HG03108 (cell line): ENCODE results near the gene KLF6.
A peak's percentile ranks its signal among the peaks of the same experiment; 100 is the strongest.

ENCODE experiments used
- ATAC-seq: cut with Tn5 transposase; IDR thresholded peaks from one replicate; pipeline ENCODE4 v1.9.1; 2021; ENCODE audit warnings: moderate library complexity; ENCODE audit not compliant: unreplicated experiment

KLF6 gene

DNA sequence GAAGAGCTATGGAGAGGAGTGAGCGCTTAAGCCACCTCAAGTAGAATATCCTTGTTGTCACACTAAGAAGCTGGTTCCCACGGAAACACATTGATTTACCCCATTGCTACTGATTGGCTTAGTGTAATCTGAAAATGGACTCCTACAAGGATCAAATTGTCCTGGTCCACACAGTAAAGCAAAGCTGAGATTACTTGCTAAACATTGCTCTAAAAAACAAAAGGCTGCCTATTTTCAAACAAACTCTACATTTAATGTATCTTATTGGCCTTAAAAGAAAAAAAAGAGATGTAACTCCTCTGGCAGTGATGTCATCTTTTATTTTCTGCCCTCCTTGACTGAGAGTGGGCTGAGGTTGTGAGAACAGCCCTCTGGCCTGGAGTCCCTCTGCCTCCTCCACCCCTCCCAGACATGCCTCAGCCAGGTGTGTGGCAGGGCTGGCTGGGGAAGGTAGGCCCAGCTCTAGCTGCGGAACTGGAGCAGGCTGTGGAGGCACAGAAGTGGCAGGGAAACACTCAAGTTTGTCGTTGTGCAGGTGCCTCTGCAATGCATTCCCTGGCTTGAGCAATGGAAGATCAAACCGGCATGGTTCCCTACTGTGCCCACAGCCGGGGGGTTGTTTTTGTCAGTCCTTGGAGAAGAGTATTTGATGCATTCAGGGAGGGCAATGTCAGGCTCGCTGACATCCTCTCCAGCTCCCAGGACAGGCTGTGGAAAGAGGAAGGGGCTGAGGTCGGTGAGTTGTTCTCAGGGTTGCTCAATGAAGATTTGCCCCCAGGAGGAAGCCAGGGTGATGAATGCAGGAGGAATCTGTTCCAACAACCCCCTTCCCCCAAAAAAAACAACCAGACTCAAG lies 9.1 kb downstream of the KLF6 start:
- no peak for ATAC-seq

DNA sequence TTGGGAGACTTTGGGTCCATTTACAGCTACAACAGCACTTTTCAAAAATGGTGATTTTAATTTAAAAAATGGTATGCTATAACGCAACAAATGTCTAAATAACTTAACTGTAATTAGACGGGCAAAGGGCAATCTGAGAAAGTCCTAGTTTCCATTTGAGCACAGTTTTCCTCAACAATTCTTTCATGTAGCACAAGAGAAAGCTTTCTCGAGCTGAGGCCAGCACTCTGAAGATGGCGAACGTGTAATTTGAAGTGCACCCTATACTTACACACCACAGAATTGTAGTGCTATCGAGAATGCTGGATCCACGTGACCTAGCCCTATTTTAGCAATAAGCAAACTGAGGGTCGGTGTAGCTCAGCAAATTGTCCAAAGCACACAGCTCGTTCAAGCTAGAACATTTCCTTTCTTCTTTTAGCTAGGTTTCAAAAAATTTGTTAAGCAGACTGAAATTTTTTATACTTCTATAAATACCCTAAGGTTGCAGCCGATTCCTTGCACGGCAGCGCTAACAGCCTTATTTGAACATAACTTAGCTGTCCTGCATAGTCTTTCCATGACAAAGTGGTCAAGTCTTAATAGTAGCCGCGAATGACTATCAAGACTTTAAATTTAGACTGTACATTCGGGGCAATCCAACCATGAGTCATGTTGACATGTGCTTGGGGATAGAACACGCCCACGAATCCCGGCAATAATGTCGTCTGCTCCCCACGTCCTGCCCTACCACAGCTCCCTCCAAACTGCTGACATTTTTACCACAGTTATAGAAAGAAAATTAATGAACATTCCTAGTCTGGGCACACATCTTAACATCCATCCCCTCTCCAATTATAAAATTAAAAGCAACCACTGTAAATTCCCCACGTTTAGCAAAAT lies 10.0 kb downstream of the KLF6 start:
- no peak for ATAC-seq

DNA sequence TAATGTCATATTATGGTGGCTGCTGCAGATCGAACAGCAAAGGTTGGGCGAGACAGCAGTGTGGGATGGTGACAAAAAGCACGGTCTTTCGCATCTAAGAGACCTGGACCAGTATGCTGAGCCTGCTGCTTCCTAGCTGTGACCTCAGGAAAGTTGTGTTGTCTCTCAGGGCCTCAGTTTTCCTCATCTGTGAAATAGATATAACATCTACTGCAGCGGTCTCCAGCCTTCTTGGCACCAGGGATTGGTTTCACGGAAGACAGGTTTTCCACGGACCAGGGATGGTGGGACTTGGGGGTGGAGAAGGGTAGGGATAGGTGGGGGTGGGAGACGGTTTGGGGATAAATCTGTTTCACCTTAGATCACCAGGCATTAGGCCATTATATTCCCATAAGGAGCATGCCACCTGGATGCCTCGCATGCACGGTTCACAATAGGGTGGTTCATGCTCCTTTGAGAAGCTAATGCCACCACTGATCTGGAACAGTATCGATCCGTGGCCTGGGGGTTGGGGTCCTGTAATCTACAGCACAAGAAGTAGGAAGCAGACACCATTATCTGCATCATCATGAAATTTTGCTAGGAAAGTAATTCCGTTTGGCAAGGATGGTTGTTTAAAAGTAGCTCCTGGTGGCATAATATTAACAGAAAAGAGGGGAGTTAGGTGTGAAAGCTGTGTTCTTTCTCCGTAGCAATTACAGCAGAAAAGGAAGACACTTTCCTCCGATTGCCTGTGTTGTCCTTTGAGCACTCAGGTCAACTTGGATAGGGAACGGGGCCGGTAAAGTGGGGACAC lies 10.8 kb downstream of the KLF6 start:
- no peak for ATAC-seq

DNA sequence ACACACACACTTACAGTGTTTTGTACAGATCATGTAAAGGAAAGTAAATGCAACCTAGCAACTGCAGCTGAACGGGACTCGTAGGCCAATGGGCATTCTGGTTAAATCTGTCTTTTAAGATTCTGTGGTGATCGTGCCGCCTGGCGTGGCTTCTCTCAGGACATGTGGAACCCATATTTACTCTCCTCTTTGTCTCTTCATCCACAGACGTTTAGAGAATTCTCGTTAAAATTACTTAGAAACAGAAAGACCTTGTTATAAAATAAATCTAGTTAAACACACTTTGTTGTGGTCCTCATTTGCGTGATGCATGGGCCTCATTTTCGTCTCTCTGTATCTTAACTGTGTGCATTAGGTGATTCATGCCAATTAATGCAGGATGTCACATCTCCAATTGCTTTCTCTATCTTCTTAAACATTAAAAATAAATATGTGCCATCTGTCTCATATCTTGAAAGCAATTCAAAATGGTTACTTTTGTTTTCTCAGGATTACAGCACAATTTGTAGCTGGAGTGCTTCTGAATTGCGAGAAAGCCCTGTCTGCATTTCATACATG lies 11.5 kb downstream of the KLF6 start:
- no peak for ATAC-seq

DNA sequence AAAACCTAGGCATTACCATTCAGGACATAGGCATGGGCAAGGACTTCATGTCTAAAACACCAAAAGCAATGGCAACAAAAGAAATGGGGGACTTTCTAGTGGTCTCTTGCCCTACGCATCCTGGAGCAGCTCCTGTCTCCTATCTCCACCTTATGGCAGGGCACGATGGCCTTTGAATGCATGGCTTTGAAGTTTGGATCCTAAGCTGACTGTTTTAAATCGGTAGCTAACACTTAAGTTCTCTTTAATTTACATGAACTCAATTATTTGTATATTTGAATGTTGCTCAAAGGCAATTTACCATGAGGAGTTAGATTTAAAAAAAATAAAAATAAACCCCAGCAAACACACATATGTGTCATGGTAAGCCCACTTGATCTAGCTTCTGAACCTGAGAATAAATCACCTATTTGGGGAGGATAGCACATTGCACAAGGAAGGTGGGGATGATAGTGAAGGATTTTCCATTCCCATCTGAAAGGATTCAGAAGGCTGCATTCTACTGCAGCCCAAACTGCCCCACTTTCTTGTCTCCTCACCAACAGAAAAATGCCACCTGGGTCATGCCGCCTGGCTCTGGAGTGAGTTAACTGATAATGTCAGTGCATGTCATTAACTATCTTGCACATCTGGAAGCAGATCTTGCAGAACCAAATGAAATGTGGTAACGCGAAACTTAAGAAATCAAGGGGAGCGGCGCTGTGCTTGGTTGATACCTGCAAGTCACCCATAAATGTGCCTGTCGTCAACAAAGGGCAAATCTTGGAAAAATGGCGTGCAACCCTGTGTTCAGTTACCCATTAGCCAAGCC lies 12.4 kb downstream of the KLF6 start:
- ATAC-seq, result no peak

DNA sequence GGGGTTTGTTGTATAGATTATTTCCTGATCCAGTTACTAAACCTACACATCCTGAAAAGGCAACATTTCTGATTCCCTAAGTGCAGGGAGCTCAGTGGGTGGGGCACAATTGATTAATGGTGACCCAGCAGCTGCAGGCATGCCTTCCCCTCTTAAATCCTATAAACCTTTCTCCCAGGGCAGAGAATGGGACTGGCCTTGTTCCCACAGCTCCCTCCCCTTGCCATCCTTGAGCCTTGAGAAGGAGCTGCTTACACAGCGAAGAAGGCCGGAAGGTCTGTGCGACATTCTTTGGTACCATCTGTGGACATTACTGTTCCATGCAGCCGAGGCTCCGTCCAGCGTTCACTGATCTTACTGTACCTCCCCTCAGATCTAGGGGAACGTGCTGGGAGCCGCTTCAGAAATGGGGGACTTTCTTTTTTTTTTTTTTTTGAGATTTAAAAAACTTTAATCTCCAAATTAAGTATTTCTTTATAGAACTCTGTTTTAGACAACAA lies 14.3 kb downstream of the KLF6 start:
- ATAC-seq, result no peak

DNA sequence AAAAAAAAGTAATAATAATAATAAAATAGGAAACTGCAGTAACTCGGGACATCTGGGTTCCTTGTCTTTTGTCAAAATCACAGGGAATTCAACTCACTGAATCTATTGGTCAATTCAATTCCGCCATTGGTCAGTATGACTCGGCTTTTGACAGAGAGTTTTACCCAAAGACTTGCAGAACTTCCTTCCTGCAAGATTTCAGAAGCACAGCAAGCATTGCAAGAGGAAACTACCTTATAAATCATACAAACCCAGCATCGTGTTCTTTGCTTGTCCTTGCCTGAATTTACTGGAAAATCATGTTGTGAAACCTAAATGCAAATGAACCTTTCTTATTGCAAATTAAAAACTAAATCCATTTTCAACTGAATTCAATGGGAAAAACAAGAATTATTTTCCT lies 15.5 kb downstream of the KLF6 start:
- no peak for ATAC-seq

DNA sequence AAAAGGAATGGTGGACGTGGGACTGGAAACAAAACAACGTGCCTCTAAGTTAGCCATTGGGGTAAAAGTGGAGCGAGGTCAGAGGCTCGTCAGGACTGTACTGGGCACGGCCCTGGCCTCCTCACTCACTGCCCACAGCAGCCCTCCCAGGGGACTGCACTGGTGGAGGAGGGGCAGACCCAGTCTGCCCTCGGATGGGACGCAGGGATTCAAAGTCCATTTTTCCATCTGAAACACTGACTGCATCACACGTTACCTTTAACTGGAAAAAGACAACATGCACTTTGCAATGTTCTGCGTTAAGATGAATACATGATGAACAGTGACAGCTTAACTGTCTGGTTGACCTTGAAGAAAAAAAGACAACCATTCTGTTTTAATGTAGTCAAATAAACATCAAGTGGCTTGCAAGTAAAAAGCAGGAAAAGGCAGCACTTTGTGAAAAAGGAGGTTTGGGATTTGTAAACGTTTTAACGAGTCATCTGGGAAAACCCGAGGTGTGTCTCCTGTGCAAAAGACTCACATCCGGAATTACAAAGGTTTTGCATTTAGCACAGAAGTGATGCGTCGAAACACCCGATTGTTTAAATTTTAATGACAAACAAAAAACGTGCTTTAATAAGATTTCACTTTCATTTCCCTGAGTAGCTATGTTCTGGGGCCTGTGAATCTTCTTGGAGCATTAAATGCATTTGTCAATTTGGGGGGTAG lies 18.8 kb downstream of the KLF6 start:
- ATAC-seq, result no peak

DNA sequence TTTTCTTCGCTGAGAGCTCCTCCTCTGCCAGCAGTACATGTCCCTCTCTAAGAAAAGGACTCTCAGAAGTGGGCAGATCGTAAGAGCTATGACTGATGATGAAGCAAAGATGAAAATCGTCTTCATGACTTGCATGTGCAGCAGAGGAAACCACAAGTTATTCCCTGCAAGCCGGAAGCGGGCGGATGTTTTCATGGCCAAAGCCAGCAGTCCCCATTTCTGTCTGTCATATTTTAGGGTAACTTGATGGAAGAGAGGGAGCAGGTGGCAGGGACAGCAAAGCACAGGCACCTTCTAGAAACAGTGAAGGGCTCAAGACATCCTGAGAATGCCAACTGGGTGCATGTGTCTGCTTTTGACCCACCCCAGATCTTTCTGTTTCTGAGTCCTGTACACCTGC lies 19.9 kb downstream of the KLF6 start:
- ATAC-seq, result no peak

DNA sequence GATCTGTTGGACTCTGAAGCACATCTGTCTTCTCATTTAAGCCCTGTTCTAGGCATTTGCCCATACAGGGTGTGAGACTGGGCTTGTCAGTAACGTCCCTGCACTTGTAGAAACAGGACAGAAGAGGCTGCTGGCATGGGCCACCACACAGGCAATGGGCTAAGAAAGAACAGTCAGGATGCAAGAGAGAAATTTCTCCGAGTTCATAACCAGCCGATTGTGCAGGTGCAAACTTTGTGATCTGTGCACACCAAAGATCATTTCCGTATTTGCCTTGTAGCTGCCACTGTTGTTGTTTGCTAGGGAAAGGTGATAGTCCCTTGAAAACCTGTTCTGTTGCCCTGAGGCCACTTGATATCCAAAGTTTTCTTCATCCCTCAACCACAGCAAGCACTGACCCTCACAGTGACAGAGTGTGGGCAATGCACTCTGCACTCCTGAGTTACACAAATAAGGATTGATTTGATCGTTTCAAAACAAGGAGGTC lies 20.3 kb downstream of the KLF6 start:
- no peak for ATAC-seq

DNA sequence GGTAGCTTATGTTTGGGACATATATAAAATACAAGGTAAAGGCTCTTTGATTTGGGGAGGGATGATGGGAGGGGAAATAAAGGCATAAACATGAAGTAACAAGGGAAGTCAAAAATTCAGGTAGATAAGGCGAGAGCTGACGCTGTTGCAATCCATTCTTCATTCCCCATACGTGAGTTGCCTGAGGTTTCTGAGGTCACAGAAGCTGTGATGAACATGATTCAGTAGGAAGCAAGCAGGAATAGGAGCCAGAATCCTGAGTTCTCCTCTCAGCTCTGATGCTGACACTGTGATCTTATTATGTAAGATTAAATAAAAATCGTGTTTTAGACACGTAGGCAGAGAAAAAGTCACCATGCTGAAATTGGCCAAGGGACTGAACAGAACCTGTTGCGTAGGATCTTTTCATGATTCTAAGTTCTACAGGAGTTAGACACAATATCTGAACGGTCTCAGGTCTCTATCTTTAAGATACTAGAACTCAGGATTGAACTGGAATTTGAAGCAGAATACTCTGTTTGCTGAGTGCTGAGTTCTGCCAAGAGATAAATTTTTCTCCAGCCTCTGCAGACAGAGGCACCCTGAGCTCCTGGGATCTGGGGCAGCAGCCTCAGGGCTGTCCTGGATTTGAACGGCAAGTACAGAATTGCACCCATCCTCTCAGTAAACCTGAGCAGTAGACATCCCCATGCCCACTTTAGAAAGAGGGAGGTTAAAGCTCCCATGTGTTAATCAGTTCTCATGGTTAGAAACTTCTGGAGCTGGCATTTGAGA lies 21.0 kb downstream of the KLF6 start:
- ATAC-seq, result no peak

DNA sequence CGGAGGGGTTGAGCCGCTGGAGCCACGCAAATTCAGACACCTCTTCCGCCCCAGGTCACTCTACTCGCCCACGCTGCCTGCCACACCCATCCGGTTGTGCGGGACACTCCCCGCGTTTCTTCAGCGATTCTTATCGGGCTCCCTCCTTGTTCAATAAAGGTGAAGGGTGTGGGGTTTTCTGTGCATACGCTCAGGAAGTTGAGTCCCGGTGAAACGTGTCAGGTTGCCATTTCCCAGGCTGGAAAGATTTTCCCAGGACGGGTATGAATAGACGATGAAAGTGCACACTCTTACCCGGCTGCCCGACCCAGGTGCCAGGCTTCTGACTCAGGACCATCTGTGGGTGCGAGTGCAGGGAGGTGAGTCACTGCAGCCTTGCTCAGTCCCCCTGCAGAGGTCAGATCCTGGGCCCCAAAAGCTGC lies 22.0 kb downstream of the KLF6 start:
- no peak for ATAC-seq

DNA sequence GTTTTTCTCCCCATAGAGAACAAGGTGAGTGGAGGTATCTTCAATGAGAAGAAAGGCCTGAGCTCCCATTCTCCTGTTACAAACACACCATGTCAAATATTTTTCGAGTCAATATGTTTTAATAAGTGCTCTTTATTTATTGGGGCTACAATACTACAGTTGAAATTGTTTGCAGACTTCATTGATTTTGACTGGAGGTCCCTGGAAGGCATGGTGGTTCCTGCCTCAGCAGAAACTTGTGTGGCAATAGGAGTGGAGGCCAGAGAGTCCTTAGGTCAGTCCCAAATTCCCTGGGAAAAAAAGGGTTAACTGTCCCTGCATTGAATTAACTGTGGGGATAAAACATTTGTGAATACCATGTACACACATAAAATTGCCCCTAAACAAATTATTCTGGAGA lies 22.7 kb downstream of the KLF6 start:
- no peak for ATAC-seq

DNA sequence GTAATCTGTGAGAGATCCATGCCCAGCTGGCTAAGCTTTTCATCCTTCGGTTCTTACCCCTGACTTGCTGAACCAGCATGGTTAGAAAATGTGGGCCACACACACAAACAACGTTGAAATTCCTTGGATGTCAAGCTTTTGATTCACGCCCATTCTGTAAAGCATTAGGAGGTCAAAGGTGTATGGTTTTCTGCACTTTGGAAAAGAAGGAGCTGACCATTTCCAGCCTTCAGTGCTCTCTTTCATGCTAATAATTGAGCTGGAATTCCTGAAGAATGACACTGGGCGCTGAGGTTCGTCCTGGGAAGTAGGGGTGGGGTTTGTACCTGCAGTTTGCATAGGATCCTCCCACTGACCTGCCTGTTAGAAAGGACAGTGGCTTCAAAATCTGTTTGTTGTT lies 23.1 kb downstream of the KLF6 start:
- ATAC-seq, result no peak

DNA sequence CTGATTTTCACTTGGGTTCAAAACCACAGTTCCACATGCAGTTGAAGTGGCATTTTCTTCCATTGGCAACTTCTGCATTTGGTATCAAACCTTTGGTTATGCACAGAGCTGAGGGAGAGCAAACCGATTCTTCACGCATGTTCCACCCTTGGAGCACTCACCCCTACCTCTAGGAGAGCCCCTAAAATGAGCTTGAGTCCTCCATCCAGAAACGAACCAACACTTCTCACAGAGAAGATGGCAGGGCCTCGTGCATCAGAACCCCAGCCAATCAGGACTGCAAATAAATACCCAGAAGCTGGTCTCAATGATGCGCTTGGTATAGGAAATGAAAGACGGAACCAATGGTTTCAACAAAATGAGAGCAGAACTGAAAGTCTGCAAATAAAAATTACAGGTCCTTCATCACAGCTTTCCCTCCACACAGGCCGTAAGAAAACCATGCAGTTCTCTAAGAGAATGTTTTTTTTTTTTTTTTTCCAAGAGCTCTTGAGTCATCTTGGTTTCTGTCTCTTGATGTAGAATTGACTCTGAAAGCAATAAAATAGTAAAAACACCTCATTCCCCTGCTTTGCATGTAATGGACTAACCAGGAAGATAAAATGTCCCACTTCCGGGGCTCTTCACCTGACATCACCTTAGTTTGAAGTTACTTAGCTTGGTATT lies 23.9 kb downstream of the KLF6 start:
- peak; percentile 36 for ATAC-seq

DNA sequence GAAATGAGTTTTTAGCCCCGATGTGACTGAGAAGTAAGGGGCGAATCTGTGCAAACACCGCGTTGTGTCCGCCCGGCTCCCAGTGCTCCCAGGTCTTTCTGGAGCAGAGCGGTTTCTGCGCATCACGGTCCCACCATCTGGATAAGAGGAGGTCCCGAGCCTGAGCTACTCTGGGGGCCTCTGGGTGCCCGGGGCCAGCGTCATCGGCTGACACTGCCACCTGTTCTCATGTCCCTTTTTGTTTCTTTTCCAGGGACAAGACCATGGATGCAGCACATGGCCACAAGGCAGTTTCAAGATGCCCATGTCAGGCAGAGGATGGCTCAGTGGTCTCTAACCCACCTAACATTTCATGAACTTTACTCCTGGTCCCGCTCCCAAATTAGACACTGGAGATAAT lies 24.9 kb downstream of the KLF6 start:
- ATAC-seq, result no peak

DNA sequence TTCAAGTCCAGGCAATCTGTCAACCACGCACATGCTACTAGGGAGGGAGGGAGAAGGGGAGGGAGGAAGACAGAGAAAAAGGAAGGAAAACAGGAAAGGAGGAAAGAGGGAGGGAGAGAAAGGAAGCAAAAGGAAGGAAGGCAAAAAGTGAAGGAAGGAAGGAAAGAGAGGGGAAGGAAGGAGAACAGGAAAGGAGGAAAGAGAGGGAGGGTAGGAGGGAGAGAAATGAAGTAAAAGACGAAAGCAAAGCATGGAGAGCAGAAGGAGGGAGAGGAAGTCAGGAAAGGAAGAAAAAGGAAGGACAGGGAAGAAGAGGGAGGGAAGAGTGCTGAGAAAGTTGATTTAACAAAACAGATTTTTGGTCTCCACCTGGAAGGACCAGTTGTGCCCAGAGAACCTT lies 25.6 kb downstream of the KLF6 start:
- ATAC-seq, result no peak

DNA sequence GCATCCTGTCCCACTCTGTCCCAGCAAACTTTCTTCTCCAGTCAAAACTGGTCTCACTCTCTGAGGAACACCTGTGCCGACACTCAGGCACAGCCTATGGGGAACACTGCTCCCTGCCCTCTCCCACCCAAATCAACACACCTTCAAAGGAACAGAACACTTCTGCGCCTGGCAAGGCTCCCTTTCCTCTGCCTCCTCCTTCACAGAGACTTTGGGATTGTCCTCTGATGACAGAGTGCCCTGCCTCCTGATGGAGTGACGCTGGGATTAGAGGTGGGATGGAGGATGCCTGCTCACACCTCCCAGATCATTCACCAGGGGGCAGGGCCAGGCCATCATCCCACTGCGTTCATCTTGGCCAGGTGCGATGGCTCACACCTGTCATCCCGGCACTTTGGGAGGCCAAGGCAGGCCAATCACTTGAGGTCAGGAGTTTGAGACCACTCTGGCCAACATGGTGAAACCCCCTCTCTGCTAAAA lies 26.5 kb downstream of the KLF6 start:
- ATAC-seq, result no peak
